ENCODE data around the gene CREBZF. TPM values are rescaled to one million over a fixed set of nuclear protein-coding genes. Genes with fewer than 3 reads are reported as not detected.

The CREBZF gene
- total and polyA plus RNA-seq, 12 donors: 9.9 to 20.6 (median 13.0) TPM

DNA sequence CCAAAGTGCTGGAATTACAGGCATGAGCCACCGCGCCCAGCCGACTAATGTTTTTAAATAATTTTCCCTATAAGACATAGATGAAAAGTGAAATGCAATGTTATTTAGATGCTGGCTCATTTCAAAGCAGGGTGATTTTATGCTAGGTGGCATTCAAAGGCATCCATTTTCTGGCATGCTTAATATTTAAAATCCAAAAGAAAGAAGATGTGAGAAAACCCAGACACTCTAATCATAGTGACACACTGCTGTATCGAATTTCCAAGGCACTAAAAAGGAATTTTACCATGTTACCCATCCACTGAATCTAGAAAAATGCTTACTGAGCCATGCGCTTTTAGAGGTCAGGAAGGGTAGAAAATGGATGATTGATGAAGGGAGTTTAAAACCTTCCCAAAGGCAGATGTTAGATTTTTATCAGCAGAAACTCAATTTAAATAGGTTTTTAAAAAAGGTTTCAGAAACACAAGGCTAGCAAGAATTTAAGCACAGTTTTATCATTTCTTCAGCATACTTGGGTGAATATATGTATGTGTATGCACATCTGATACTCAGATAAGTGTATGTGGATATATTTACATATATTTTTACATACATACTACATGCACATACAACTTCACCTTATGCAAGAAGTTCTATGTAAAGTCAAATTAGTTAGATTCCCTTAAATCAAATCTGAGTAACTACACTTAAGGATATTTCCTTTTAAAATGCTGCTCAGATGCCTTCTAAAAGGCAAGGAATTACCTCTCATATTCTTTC, 45.2 kb upstream of the CREBZF start:
- no peaks in the 10 kb centered on the region for H3K9me3 ChIP-seq
- peaks cover 0 to 6% (median 0%) of the 10 kb centered on the region in 9 donors for H3K4me1 ChIP-seq
- DNase-seq (no peak), ATAC-seq (no peak)
- no peak overlapping the region for H3K27ac ChIP-seq
- 89 to 94% methylated on average over 5 of the region's 5 CpGs for WGBS, 2 donors
- no peaks in the 10 kb centered on the region for H3K27me3 ChIP-seq
- intact Hi-C loops (cut with DNase I): loop anchor here in 1 of 10 donors (10.0 kb wide), 1 partner anchor 115 kb away; no protein-coding TSS in a partner anchor
- TF ChIP-seq, protein P1, sequence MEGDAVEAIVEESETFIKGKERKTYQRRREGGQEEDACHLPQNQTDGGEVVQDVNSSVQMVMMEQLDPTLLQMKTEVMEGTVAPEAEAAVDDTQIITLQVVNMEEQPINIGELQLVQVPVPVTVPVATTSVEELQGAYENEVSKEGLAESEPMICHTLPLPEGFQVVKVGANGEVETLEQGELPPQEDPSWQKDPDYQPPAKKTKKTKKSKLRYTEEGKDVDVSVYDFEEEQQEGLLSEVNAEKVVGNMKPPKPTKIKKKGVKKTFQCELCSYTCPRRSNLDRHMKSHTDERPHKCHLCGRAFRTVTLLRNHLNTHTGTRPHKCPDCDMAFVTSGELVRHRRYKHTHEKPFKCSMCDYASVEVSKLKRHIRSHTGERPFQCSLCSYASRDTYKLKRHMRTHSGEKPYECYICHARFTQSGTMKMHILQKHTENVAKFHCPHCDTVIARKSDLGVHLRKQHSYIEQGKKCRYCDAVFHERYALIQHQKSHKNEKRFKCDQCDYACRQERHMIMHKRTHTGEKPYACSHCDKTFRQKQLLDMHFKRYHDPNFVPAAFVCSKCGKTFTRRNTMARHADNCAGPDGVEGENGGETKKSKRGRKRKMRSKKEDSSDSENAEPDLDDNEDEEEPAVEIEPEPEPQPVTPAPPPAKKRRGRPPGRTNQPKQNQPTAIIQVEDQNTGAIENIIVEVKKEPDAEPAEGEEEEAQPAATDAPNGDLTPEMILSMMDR (IDR thresholded peaks at IDR 0.05): no peak
- H3K4me3 ChIP-seq: no peak overlapping the region
- peaks cover 0 to 20% (median 0%) of the 10 kb centered on the region in 9 donors for H3K36me3 ChIP-seq

DNA sequence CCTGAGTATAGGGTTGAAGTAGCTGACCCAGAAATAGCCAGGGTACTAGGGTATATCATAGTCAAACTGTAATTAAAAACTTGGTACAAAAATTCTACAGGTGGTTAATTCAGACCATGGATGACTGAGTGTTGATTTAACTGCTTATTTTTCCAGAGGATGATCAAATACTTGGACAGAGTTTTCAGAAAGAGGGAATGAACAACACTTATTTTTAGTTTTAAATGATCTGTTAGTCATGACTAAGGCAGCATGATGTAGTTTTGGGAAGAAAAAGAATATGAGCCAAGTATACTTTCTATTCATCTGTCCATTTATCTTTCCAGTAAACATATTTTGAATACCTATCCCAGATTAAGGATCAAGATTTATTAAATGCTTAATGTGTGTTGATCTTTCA, 40.9 kb upstream of the CREBZF start:
- H3K36me3 ChIP-seq: peaks cover 0 to 14% (median 0%) of the 10 kb centered on the region in 9 donors
- no peak for DNase-seq
- peaks cover 0 to 6% (median 0%) of the 10 kb centered on the region in 9 donors for H3K4me1 ChIP-seq
- H3K27ac ChIP-seq: no peak overlapping the region
- H3K4me3 ChIP-seq: no peak overlapping the region
- TF ChIP-seq, protein P1 (IDR thresholded peaks at IDR 0.05): no peak
- ATAC-seq: peak in 1 of 8 donors; percentile 28
- H3K9me3 ChIP-seq: no peaks in the 10 kb centered on the region
- intact Hi-C loops (cut with DNase I): loop anchor here in 1 of 10 donors (10.0 kb wide), 1 partner anchor 119 kb away; no protein-coding TSS in a partner anchor
- no peaks in the 10 kb centered on the region for H3K27me3 ChIP-seq

DNA sequence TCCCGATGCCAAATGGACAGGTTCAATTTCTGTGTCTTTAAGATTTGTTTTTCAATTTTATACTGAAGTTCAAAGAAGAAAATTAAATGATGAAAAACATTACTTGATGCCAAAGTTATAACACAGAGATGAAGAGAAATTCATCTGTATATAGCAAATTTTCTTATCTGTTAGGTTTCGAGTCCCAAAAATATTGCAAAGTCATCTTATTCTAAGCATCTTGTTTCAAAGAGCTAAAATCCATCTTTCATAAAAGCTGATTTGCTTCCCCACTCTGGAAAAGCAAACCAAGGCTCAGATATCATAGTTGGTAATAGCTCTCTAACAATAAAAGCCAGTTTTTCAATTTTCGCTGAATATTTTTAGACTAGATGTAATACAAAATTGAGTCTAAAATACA, 40.0 kb upstream of the CREBZF start:
- TF ChIP-seq, protein P1 (IDR thresholded peaks at IDR 0.05): no peak
- Histone ChIP-seq H3K27ac (no peak overlapping the region), H3K4me3 (no peak overlapping the region), H3K27me3 (no peaks in the 10 kb centered on the region), H3K36me3 (peaks cover 0 to 15% (median 0%) of the 10 kb centered on the region in 9 donors), H3K4me1 (peaks cover 0 to 7% (median 0%) of the 10 kb centered on the region in 9 donors), H3K9me3 (no peaks in the 10 kb centered on the region)
- ATAC-seq: no peak
- no peak for DNase-seq
- intact Hi-C loops (cut with DNase I): loop anchor here in 1 of 10 donors (10.0 kb wide), 1 partner anchor 120 kb away; no protein-coding TSS in a partner anchor
- 95 to 97% methylated on average over 3 of the region's 3 CpGs for WGBS, 2 donors

DNA sequence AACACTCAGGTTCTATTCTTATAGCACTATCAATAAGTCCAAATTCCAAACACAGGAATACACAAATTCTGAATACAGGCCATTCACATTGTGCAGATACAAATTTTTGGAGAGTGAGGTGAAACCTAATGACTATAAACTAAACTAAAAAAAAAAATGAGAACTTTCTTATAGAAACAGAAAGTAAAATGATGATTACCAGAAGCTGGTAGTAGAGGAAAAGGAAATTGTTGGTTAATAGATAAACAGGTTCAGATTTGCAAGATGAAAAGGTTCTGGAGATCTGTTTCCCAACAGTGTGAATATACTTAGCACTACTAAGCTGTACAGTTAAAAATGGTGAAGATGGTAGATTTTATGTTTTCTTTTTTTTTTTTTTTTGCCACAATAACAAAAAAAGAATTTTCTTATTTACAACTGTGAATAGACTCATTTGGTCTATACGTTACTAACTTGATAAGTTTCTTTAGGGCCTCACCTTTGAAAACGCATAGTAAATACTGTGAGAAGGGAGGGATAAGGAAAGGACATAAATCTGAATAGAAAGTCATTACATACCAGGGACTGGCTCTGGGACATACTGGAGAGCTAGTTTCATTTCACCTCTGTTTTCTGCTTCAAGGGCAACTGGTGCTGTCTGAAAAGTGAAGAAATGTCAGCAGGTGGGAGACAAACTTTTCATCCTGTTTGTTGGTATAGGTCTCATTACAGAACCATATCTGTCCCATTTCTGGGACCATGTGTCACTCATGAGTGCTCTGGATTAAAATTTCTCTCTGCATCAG, 35.2 kb upstream of the CREBZF start:
- Histone ChIP-seq H3K27me3 (no peaks in the 10 kb centered on the region), H3K4me1 (peaks cover 0 to 13% (median 0%) of the 10 kb centered on the region in 9 donors), H3K4me3 (no peak overlapping the region), H3K36me3 (peaks cover 0 to 42% (median 0%) of the 10 kb centered on the region in 9 donors), H3K9me3 (no peaks in the 10 kb centered on the region), H3K27ac (peak overlapping the region in 1 of 10 donors; percentile 64)
- DNase-seq: no peak
- 77 to 81% methylated on average over 2 of the region's 2 CpGs for WGBS, 2 donors
- intact Hi-C loops (cut with DNase I): loop anchor here in 5 of 10 donors (5.0 to 10.0 kb wide), 3 partner anchors 115 to 127 kb away; partner anchors contain the start of gene SYTL2 (in 2 of the 5)
- TF ChIP-seq, protein P1 (IDR thresholded peaks at IDR 0.05): no peak
- ATAC-seq: no peak

Measured in heart right ventricle (tissue), 16 donors.